ENCODE data around the gene VRTN. TPM values are rescaled to one million over a fixed set of nuclear protein-coding genes. Genes with fewer than 3 reads are reported as not detected.

Gene VRTN
- total RNA-seq, 1 experiment from 2014 or later: 104 TPM

DNA sequence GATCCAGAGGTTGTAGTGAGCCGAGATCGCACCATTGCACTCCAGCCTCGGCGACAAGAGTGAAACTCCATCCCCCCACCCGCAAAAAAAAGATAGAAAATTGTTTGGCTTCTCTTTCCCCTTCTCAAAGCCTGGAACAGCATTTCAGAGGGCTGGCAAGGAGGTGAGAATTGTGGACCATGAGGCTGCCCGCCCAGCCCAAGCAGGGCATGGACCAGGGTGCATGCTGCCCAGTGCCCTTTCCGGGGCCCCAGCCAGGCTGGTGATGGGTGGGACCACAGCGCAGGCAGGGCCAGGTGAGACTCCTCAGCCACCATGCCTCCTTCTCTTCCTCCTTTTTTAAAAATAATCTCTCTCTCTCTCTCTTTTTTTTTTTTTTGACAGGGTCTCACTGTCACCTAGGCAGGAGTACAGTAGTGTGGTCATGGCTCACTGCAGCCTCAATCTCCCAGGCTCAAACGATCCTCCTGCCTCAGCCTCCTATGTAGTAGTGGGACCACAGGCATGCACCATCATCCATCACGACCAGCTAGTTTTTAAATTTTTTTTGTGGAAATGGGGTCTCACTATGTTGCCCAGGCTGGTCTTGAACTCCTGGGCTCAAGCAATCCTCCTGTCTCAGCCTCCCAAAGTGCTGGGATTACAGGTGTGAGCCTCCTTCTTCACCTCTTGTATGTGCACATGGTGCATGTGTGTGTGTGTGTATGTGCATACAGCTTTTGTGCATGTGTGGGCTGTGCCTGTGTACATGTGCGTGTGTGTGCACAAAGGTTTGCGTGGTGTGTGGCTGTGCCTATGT lies 55.5 kb downstream of the VRTN start:
- H3K4me2 ChIP-seq (ENCODE audit: insufficient read depth, insufficient read length, low read length): no peak overlapping the region
- no peak overlapping the region for H3T11ph ChIP-seq (ENCODE audit: low read length)
- no peak for DNase-seq
- Mint-ChIP-seq H3K9me3 (no peaks in the 10 kb centered on the region; a peak in 2 of 5 replicates), H3K27me3 (ENCODE audit: low read depth) (peaks cover 3% of the 10 kb centered on the region; the same call in 1 of the 2 replicates), H3K27ac (peak overlapping the region in 1 of 3 experiments; percentile 35; a peak in 2 of 7 replicates), H3K36me3 (ENCODE audit: insufficient read depth in 1 of 3, low read depth in 3 of 3) (no peaks in the 10 kb centered on the region; a peak in 1 of 7 replicates), H3K4me1 (peaks cover 35 to 49% of the 10 kb centered on the region in 2 experiments), H3K4me3 (no peak overlapping the region; a peak in 1 of 5 replicates)
- no peak overlapping the region for H3K56ac ChIP-seq (ENCODE audit: insufficient read length, low read depth, low read length)
- H4K91ac ChIP-seq (ENCODE audit: insufficient read length, low read depth, low read length): no peak overlapping the region
- no peak overlapping the region for H2AK5ac ChIP-seq (ENCODE audit: insufficient read length, low read length)
- no peaks in the 10 kb centered on the region for H3K79me2 ChIP-seq (ENCODE audit: insufficient read depth, low read length)
- no peak overlapping the region for H2AFZ ChIP-seq (ENCODE audit: low read length)
- H2BK20ac ChIP-seq (ENCODE audit: low read depth, low read length, poor library complexity, severe bottlenecking): no peak overlapping the region
- TF ChIP-seq, protein P1, sequence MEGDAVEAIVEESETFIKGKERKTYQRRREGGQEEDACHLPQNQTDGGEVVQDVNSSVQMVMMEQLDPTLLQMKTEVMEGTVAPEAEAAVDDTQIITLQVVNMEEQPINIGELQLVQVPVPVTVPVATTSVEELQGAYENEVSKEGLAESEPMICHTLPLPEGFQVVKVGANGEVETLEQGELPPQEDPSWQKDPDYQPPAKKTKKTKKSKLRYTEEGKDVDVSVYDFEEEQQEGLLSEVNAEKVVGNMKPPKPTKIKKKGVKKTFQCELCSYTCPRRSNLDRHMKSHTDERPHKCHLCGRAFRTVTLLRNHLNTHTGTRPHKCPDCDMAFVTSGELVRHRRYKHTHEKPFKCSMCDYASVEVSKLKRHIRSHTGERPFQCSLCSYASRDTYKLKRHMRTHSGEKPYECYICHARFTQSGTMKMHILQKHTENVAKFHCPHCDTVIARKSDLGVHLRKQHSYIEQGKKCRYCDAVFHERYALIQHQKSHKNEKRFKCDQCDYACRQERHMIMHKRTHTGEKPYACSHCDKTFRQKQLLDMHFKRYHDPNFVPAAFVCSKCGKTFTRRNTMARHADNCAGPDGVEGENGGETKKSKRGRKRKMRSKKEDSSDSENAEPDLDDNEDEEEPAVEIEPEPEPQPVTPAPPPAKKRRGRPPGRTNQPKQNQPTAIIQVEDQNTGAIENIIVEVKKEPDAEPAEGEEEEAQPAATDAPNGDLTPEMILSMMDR (conservative IDR thresholded peaks at IDR 0.05): no peak
- no peaks in the 10 kb centered on the region for H3K9me3 ChIP-seq (ENCODE audit: control insufficient read depth, low read depth, low read length)
- no peak overlapping the region for H3K14ac ChIP-seq (ENCODE audit: insufficient read depth, low read length)
- no peak overlapping the region for H3K4ac ChIP-seq (ENCODE audit: low read depth, low read length)
- no peak overlapping the region for H3K18ac ChIP-seq (ENCODE audit: insufficient read length, low read depth, low read length)
- peaks cover 2% of the 10 kb centered on the region; the same call in 1 of the 2 replicates for H3K4me1 ChIP-seq (ENCODE audit: insufficient read depth, low read length)
- no CpG with 5 or more reads among the region's 12 CpGs for WGBS (ENCODE audit: extremely low coverage, insufficient read length, low lambda C conversion rate)
- H3K27ac ChIP-seq (ENCODE audit: insufficient read length, low read depth, low read length): no peak overlapping the region
- H4K5ac ChIP-seq (ENCODE audit: insufficient read length, low read depth, low read length): no peak overlapping the region
- H3K9ac ChIP-seq (ENCODE audit: extremely low read depth, insufficient read length, low read length): no peak overlapping the region
- H4K8ac ChIP-seq (replicated peaks; ENCODE audit: insufficient read length, low read depth, low read length): no peak overlapping the region
- H4K20me1 ChIP-seq (ENCODE audit: control insufficient read depth, insufficient read depth, insufficient read length): no peaks in the 10 kb centered on the region
- H2BK15ac ChIP-seq (ENCODE audit: low read depth, low read length): no peak overlapping the region
- H3K23me2 ChIP-seq (ENCODE audit: insufficient read length, low read depth, low read length, poor library complexity, severe bottlenecking): no peaks in the 10 kb centered on the region
- no peaks in the 10 kb centered on the region for H3K27me3 ChIP-seq (ENCODE audit: insufficient read depth, low read length)
- H3K79me1 ChIP-seq (ENCODE audit: insufficient read depth, low read depth, low read length, poor library complexity, severe bottlenecking): no peaks in the 10 kb centered on the region
- no peak overlapping the region for H2BK12ac ChIP-seq (ENCODE audit: insufficient read length, low read depth, low read length)
- H2BK5ac ChIP-seq (ENCODE audit: insufficient read length, low read length): no peak overlapping the region
- no peak overlapping the region for H3K23ac ChIP-seq (ENCODE audit: insufficient read length, low read depth, low read length)
- no peak overlapping the region for H2BK120ac ChIP-seq (ENCODE audit: low read depth, low read length, poor library complexity, severe bottlenecking)
